ENCODE measurements around the gene EIF2B5. TPM values are rescaled to one million over a fixed set of nuclear protein-coding genes. Genes with fewer than 3 reads are reported as not detected.

EIF2B5 gene
- total RNA-seq, 2 experiments from 2014 or later: 41.1 to 56.7 TPM

GRCh38 chr3:184166671-184167070, 31.5 kb downstream of the EIF2B5 start:
- POLR2A ChIA-PET: no interaction called here
- CTCF ChIA-PET (ENCODE audit: unreplicated experiment): no interaction called here
- Histone ChIP-seq H3K4me3 (ENCODE audit: low read depth, low read length, poor library complexity, severe bottlenecking) (no peak overlapping the region), H3K27ac (ENCODE audit: low read depth, low read length, poor library complexity, severe bottlenecking) (no peak overlapping the region), H3K4me1 (ENCODE audit: insufficient read depth, low read length, poor library complexity, severe bottlenecking) (no peaks in the 10 kb centered on the region), H3K79me2 (ENCODE audit: insufficient read depth, low read depth, low read length) (no peaks in the 10 kb centered on the region), H3K36me3 (ENCODE audit: insufficient read depth, low read length) (peaks cover 60% of the 10 kb centered on the region), H4K20me1 (ENCODE audit: insufficient read depth, low read length) (no peaks in the 10 kb centered on the region), H3K4me2 (ENCODE audit: low read length) (no peak overlapping the region), H2AFZ (ENCODE audit: low read length) (no peak overlapping the region), H3K9me2 (ENCODE audit: insufficient read depth, low read length) (no peaks in the 10 kb centered on the region), H3K9me3 (ENCODE audit: low read length) (no peaks in the 10 kb centered on the region)
- DNase-seq (ENCODE audit: low spot score): no peak
- intact Hi-C loops (cut with micrococcal nuclease; ENCODE audit: unreplicated experiment): no loop called here
- TF ChIP-seq CTCF (conservative IDR thresholded peaks at IDR 0.05; ENCODE audit: low read length): no peak
- no peak for TF ChIP-seq EZH2phosphoT487 (IDR thresholded peaks at IDR 0.05; ENCODE audit: borderline replicate concordance, low read depth, low read length)
- no TSS peak for BruUV-seq (replicated peaks)

DNA sequence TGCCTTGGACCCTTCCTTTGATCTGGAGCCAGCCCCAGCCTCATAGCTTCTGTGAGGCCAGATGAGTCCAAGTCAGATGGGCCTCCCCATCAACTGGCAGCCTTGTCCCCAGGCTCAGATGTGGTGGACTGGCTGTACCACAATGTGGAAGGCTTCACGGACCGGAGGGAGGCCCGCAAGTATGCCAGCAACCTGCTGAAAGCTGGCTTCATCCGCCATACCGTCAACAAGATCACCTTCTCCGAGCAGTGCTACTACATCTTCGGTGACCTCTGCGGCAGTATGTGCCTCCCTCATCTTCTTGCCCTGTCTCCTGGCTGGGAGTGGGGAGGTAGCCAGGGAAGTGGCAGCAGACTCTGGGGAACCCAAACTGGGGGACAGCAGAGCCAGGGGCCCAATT, 32.6 kb downstream of the EIF2B5 start:
- no peaks in the 10 kb centered on the region for H3K79me2 ChIP-seq (ENCODE audit: insufficient read depth, low read depth, low read length)
- H3K4me2 ChIP-seq (ENCODE audit: low read length): no peak overlapping the region
- no peaks in the 10 kb centered on the region for H3K9me3 ChIP-seq (ENCODE audit: low read length)
- H4K20me1 ChIP-seq (ENCODE audit: insufficient read depth, low read length): no peaks in the 10 kb centered on the region
- no peaks in the 10 kb centered on the region for H3K9me2 ChIP-seq (ENCODE audit: insufficient read depth, low read length)
- H3K4me1 ChIP-seq (ENCODE audit: insufficient read depth, low read length, poor library complexity, severe bottlenecking): no peaks in the 10 kb centered on the region
- BruUV-seq (replicated peaks): no TSS peak
- peaks cover 60% of the 10 kb centered on the region for H3K36me3 ChIP-seq (ENCODE audit: insufficient read depth, low read length)
- H2AFZ ChIP-seq (ENCODE audit: low read length): no peak overlapping the region
- POLR2A ChIA-PET: no interaction called here
- TF ChIP-seq EZH2phosphoT487 (IDR thresholded peaks at IDR 0.05; ENCODE audit: borderline replicate concordance, low read depth, low read length) (no peak), CTCF (conservative IDR thresholded peaks at IDR 0.05; ENCODE audit: low read length) (no peak)
- intact Hi-C loops (cut with micrococcal nuclease; ENCODE audit: unreplicated experiment): no loop called here
- CTCF ChIA-PET (ENCODE audit: unreplicated experiment): no interaction called here
- H3K4me3 ChIP-seq (ENCODE audit: low read depth, low read length, poor library complexity, severe bottlenecking): no peak overlapping the region
- H3K27ac ChIP-seq (ENCODE audit: low read depth, low read length, poor library complexity, severe bottlenecking): no peak overlapping the region
- no peak for DNase-seq (ENCODE audit: low spot score)

DNA sequence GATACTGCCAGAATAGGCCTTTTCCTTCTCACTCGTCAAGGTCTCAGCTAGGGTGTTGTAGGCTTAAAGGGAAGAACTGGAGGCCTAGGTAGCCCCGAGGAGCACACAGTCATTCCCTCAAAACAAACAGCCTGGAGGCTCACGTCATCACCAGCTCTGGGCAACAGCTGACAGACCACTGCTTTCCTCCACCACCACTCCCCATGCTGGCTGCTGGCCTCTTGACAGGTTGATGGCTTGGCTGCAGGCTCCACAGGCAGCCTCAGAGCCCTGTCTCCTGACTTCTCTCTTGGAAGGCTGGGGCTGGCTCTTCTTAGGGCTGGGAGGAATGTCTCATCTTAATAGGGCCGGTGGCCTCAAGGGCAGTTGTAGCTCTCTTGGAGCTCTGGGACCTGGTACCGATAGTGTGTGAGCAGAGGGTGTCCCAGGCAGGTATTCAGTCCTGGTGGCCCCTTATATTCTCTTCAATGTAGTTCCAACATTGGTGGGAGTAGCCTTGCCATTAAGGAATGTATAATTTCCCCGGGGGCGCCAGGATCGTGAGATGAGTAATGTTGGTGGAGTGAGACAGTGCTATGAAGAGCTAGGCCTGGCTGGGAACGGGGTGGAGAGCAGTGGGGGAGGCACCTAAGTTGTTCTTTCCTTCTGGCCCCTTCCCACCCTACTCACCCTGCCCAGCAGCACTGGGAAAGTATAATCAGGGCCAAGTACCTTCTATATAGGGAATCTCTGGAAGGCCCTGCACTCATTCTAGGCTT, 33.4 kb downstream of the EIF2B5 start:
- intact Hi-C loops (cut with micrococcal nuclease; ENCODE audit: unreplicated experiment): no loop called here

More for the DNA sequence above, 33.4 kb downstream of the EIF2B5 start:
- Histone ChIP-seq H3K36me3 (ENCODE audit: insufficient read depth, low read length) (peaks cover 60% of the 10 kb centered on the region), H3K79me2 (ENCODE audit: insufficient read depth, low read depth, low read length) (no peaks in the 10 kb centered on the region), H3K4me3 (ENCODE audit: low read depth, low read length, poor library complexity, severe bottlenecking) (no peak overlapping the region), H4K20me1 (ENCODE audit: insufficient read depth, low read length) (no peaks in the 10 kb centered on the region), H2AFZ (ENCODE audit: low read length) (no peak overlapping the region), H3K4me1 (ENCODE audit: insufficient read depth, low read length, poor library complexity, severe bottlenecking) (no peaks in the 10 kb centered on the region), H3K27ac (ENCODE audit: low read depth, low read length, poor library complexity, severe bottlenecking) (no peak overlapping the region), H3K9me2 (ENCODE audit: insufficient read depth, low read length) (no peaks in the 10 kb centered on the region), H3K4me2 (ENCODE audit: low read length) (no peak overlapping the region), H3K9me3 (ENCODE audit: low read length) (no peaks in the 10 kb centered on the region)
- TF ChIP-seq EZH2phosphoT487 (IDR thresholded peaks at IDR 0.05; ENCODE audit: borderline replicate concordance, low read depth, low read length) (no peak), CTCF (conservative IDR thresholded peaks at IDR 0.05; ENCODE audit: low read length) (no peak)
- ChIA-PET CTCF (ENCODE audit: unreplicated experiment) (no interaction called here), POLR2A (no interaction called here)
- no TSS peak for BruUV-seq (replicated peaks)
- DNase-seq (ENCODE audit: low spot score): no peak

Data from OCI-LY7 (cell line).